HUDEP-2 (cell line): Measurements from ENCODE around the gene JARID2.
A peak's percentile ranks its signal among the peaks of the same experiment; 100 is the strongest.
"Not testable (repeated sequence)": the region's sequence is repeated elsewhere in the genome, so short reads cannot be mapped to it uniquely, and the experiment has no call there.

Experiments used
- DNase-seq, 76 experiments: peaks; one replicate each; lab custom pipeline; 2025; ENCODE audit not compliant: unreplicated experiment in 76 of 76; lab: John Stamatoyannopoulos, UW

The JARID2 gene

DNA sequence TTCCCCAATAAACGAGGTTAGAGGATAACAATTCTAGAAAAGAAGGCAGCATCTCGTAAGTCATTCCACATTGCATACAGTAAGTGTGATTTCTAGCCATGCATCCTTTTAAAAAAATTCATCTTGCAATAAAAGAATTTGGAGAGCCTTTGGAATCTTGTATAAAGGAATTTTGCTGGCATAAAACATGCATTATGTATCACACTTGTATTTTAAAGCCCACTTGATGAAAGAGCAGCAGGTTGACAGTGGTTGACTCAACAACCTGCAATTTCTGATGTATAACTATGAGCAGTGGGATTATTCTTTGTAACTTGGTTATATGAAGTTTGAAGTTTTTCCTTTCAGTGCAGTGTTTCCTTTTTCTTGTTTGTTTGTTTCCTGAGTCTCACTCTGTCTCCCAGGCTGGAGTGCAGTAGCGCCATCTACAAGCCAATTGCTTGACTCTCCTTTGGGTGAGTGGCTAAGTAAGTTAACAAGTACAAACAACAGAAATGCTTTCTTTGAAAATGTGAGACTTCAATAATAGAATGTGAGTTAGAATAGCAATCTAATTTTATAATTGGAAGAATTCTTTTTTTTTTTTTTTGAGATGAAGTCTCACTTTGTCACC is 39.9 kb downstream of the JARID2 start:
- DNase-seq: peak in 1 of 76 experiments; percentile 13

DNA sequence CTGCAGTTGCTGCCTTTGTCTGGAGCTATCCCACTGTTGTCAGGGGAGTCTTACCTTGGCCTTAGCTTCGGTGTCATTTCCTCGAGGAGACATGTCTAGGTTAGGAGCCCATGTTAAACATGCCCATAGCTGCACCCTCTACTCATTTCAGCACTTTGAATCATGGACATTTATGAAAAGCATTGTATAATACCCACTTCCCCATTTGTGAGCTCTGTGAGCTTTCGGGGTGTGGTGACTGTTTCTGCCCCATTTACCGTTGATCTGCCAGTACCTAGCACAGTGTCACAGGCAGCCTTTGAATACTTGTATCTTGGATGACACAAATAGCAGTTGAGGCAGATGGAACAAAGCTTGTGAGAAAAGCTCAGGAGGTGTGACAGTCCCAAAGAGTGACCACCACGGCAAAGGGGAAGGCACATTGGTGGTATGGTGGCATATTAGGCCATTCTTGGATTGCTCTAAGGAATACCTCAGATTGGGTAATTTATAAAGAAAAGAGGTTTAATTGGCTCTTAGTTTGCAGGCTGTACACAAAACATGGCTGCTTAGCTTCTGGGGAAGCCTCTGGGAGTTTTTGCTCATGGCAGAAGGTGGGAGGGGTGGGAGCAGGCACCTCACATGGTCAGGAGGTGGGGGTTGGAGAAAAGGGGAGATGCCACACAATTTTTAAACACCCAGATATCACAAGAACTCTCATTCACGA is 42.0 kb downstream of the JARID2 start:
- peak in 5 of 76 experiments; percentile 18 to 35 (median 31) for DNase-seq

DNA sequence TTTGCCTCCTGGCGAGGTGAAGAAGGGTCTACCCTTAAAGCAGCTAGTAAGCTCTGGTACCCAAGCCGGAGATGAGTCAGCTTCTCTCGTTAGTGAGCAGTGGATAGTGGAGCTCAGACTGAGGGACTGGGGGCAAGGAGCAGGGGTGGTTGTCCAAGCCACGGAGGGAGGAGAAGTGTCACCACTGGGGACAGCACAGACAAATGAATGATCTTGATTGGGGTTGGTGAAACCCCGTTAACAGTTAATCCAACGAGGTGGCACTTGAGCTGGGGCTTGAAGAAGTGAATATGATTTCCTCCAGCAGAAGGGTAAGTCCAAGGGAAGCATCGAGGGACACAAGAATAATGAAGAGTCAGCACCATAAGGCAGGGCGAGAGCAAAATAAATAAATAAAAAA is 43.0 kb downstream of the JARID2 start:
- no peak for DNase-seq

DNA sequence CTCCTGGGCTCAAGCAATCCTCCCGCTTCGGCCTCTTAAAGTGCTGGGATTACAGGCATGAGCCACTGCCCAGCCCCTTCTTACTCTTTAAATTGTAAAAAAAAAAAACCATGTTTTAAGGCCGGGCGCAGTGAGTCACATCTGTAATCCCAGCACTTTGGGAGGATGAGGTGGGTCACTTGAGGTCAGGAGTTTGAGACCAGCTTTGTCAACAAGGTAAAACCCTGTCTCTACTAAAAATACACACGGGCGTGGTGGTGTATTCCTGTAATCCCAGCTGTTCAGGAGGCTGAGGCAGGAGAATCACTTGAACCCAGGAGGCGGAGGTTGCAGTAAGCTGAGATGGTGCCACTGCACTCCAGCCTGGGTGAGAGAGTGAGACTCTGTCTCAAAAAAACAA is 43.6 kb downstream of the JARID2 start:
- DNase-seq: not testable (repeated sequence)

DNA sequence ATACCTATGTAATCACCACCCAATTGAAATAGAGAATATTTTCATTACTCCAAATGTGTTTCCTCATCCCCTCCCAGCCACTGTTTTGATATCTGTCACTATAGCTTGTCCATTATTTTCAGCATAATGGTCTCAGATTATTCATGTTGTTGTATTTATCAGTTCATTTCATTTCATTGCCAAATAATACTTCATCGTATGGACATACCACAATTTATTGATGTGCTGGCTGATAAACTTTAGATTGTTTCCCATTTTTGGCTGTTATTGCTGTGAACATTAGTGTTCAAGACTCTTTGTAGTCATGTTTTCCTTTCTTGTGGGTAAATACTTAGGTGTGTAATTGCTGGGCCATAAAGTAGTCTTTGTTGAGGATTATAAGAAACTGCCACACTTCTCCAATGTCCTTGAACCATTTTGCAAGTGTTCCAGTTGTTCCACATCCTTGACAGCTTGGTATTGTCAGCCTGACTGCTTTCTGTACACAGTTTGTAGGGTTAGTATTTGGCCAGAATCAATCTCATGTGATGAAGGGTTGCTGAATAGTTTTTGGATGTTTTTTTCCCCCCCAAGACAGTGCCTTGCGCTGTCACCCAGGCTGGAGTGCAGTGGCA is 44.3 kb downstream of the JARID2 start:
- no peak for DNase-seq

DNA sequence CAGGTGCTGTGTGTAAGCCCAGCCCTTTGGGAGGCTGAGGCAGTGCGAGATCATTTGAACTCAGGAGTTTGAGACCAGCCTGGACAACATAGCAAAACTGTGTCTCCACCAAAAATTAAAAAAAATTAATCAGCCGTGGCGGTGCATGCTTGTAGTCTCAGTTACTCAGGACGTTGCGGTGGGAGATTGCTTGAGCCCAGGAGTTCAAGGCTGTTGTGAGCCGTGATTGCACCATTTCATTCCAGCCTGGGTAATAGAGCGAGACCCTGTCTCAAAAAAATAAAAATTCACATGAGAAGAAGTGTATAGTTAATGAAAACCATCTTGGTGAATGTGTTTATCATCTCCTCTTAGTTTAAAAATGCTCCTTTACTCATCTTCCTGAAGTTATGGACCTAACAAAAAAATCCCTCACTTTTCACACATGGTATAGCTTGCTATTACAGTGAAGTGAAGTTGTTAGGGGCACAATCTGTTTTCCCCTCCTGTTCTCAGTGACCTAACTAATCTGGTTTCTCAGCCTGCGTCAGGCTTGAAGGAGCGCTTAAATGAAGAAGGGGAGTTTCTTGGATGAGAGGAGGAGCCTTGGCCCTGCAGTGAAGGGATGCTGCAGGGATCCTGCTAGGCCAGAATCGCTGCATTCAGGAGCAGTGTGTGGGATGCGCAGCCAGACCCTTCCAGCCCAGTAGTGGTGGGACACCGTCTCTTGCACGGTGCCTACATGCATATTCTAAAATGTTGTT is 45.3 kb downstream of the JARID2 start:
- no peak for DNase-seq

DNA sequence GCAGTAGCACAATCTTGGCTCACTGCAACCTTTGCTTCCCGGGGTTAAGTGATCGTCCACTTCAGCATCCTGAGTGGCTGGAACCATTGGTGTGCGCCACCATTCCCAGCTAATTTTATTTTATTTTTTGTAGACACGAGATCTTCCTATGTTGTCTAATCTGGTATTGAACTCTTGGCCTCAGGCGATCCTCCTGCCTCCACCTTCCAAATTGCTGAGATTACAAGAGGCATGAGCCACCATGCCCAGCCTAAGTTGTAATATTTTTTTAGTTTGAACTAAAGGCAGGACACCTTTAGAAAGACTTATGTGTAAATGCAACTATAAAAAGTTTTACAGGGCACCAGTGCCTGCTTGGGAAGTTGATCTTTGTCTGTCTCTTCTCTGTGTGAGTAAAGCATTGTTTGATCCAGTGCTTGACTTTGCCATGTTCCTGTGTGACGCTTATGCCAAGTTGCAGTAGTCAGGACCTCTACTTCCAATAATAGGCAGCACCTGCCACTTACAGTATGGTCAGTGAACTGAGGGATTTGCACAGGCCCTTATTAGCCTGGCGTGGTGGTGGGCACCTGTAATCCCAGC is 46.9 kb downstream of the JARID2 start:
- DNase-seq: no peak

DNA sequence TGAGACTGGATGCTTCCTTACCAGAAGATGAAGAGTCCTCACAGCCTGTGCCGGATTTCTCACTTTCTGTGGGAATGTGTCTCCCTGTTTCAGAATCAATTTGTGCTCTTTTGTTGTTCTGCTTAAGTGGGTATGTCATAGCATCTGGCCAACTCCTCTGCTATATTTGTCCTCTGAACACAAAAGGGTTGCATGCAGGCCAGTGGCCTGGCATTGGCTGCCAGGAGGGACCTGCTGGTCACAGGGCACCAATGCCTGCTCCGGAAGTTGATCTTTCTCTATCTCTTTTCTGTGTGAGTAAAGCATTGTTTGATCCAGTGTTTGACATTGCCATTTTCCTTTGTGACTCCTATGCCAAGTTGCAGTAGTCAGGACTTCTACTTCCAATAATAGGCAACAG is 47.8 kb downstream of the JARID2 start:
- DNase-seq: no peak

DNA sequence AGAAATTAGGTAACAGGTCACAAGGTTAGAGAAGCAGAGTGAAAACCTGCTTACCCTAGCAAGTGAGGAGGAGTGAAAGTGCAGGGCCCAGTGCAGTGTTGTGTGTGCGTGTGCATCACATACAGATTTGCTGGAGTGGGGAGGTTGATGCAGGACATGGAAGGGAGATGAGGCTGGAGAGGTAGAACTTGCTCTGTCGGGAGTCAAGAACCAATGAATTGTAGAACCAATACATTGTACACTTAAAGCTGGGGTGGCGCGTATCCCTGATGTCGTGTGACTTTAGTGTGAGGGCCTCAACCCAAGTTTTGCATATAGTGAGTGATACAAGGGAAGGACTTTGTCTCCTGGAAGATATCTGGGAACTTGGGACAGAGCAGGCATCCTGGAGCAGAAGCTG is 48.6 kb downstream of the JARID2 start:
- DNase-seq: no peak

DNA sequence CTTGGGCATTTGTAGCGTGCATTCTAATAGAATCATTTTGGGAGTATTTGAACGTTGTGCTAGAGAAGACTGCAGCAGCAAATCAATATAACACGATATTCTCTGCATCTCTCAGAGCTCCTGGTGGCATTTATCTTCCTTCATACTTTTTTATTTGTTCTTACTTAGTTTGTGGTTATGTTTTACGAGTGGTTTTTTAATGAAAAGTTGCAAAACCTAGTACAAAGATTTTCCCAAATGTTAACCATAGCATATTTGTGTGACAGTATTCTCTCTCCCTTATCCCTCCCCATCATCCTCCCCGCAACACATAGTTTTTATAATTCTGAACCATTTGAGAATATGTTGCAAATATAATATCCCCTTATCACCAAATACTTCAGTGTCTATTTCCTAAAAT is 50.4 kb downstream of the JARID2 start:
- no peak for DNase-seq

DNA sequence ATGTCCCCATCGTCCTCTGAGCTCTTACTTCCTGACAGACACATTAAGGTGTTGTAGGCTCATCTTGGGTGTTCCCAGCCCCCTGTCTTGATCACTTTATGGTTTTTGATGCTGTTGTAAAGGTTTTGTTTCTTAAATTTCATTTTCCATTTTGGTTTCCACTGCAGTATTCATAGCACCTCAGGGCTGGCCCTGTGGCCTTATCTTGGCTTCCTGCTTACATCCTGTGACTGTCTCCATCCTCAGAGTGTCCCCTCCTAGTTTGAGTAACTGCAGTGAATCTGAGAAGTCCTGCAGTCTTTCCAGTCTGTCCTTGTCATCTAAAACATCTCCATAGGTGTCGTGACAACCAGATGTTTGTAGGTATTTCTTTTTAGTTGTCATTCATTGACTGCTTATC is 50.9 kb downstream of the JARID2 start:
- peak in 9 of 76 experiments; percentile 12 to 37 (median 24) for DNase-seq

DNA sequence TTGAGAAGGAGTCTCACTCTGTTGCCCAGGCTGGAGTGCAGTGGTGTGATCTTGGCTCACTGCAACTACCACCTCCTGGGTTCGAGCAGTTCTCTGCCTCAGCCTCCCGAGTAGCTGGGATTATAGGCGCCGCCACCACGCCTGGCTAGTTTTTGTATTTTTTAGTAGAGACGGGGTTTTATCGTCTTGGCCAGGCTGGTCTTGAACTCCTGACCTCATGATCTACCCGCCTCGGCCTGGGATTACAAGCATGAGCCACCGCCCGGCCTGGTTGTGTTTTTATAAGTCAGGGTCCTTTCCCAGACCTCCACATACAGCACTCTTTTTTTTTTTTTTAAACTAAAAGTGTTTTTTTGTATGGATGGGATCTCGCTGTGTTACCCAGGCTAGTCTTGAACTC is 51.3 kb downstream of the JARID2 start:
- DNase-seq: not testable (repeated sequence)

DNA sequence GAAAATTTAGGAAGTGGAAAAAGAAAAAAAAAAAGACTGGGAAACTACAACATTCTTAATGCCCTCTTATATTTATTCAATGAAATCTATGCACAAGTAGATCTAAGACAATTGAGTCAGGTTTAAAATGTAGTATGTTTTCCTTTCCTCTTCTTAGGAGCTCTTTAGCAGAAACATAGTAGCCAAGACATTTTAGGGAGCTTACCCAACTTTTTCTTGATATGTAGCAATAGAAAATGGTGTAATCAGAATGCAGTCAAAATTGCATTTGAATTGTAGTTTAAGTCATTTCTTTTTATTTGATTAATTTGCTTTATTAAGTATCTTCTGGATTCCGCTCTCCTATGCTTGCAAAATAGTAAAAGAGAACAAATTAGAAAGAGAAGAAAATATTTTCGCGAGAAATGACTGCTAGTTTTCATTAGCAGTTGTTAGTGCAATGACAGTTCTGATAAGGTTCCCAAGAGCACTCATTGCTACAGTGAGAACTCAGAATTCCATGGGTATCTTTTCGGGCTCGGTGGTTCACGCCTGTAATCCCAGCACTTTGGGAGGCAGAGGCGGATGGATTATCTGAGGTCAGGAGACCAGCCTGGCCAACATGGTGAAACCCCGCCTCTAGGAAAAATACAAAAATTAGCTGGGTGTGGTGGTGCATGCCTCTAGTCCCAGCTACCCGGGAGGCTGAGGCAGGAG is 52.2 kb downstream of the JARID2 start:
- no peak for DNase-seq

DNA sequence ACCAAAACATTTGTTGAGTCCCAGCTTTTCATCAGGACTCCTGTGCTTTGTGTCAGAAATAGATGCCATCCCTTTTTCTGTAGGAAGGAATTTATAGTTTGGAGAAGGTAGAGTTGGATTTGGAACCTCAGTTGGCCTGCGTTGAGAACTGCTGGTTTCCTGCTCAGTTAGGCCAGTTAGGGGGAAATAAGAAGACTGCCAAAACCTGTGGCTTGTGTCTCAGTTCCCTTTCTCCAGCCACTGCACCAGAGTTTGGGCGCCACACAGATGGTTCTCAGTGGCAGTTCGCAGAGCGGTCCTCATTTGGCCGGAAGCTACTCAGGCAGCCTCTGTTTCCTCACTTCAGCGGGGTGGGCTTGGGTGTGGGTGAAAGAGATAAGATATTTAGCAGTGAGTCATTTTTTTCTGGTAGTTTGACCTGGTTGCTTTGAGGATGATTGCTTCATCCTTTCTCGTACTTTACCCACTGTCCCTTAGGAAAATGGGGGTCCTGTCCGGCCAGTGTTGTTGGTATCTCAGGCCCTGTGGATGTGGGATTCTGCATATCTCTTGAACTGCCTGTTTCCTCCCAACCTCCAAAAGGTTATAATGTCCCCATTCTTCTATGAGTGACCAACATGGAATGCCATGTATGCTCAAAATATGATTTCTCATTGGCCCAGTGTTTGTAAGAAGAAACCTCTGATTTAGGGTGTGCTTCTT is 53.7 kb downstream of the JARID2 start:
- peak in 74 of 76 experiments; percentile 36 to 95 (median 82) for DNase-seq

DNA sequence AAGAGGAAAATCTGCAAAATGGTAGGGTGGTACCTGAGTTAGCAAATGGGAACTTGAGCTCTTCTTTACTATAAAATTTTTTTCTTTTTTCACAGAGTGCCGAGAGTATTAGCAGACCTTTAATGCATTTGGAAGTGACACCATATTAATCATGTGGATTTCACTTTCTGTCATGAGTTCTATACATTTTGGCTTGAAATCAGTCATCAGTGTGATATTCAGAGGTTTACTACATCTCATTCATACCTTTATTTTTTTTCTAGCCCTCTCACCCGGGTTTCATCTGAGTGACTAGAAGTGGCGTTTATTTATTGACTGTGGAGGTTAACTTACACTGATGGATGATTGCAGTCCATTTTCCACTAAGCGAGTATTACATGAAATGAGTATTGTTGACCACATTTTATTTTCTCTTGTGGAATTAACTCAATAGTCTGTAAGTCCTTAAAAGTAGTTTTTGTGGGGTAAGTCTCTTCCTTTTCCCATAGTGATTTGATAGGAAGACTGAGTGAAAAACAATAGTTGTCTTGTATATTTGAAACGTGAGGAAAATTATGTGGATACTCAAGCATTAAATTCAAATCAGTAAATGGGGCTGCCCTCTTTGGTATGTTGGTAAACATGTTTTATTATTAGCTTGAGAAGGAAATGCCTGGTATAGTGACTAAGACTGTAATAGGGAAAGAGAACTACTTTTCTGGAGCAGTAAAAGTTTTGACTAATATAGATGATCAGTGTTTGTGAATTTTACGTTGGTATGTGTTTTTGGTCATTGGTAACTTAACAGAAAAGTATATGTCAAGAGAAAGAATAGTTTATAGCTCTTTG is 55.5 kb downstream of the JARID2 start:
- DNase-seq: no peak

DNA sequence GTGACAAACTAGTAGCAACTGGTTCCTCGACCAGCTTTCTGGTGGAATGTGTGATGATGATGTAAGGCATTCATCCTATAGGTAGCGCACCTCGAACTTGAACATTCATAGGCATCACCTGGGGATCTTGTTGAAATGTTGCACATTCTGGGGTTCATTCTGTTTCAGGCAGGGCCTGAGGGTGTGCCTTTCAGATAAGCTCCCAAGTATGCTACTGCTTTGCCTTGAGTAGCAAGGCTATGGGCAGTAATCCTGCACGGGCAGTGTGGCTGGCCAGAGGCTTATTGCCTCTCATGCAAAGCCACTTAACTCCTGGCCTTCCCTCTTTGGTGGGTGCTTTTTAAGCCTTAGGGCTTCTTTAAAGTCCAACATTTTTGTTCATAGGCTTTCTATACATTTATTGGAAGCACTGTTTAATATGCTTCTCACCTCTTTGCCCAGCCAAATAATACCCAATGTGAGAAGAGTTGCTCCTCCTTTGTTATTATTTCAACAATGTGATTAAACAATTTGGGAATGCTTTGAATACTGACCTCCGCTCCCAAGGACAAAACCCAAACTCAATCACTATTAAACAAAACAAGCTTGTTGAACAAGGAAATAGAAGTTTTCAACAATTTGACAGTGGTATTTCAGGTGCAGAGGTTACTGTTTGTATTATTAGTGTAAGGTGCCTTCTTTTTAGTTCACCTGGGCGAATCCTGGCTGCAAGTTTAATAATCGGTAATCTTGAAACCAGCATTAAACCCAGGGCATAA is 57.5 kb downstream of the JARID2 start:
- DNase-seq: peak in 30 of 76 experiments; percentile 20 to 60 (median 32)

DNA sequence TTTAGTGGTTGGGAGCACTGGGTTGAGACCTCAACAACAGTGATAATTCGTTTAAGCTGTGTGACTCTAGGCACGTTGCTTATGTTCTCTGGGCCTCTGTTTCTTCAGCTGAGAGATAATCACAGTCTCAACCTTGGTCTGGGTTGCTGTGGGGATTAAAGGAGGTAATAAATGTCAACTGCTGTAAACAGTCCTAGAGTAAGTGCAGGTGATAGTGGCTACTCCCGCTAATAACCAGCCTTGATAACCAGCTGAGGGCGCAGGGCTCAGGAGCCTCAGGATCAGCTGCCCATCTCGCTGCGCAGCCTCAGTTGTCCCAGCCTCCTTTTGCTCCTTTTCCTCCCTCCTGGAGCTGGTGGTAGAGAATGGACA is 58.0 kb downstream of the JARID2 start:
- no peak for DNase-seq

DNA sequence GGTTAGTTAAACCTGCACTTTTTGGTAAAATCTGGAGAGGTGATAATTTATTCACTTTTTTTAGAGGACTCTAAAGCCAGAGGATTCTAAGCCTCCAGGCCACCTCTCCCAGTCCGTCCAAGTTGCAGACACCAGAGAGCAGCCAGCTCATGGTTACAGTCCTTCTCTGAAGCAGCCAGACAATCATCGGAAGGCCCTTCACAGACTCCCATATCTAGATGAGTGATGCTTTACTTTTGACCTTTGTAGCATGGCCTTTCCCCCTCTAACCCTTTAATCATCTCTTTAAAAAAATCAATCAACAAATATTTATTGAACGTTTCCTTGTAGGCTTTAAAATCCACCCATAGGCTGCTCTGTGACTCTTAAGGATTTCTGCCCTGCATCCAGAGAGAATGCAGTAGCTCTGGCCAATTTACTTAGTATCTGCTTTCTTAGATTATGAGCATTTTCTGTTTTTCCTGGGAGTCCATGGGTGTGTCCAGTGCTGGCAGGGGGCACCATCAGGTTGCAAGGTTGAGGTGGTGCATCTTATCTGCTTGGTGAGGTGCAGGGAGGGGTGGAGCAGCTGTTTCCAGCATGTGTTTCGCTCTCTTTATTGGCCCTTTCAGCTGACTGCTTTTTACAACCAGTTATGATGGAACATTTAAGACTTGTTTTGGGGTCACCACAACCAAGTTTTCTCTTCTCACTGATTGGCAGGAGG is 58.6 kb downstream of the JARID2 start:
- peak in 73 of 76 experiments; percentile 16 to 92 (median 68) for DNase-seq
